Transverse colon (tissue), 4 donors: ENCODE results near the gene MS4A18.

ENCODE experiments used
- CTCF ChIP-seq, 5 experiments: fragments of 200-600 bp in 3 of 5; fragments of 450-650 bp in 2 of 5; sonication (generic) in 3 of 5; IDR thresholded peaks; 1 replicate in 2 of 5; 2 replicates in 3 of 5; pipeline ENCODE4 v1.5.1; 2016 to 2017; ENCODE audit warnings: antibody characterized with exemption in 5 of 5, inconsistent platforms in 3 of 5, mild to moderate bottlenecking in 2 of 5, moderate library complexity in 1 of 5
- POLR2AphosphoS5 ChIP-seq, 3 donors: sonication (generic); formaldehyde crosslinking; IDR thresholded peaks; one replicate each; pipeline ENCODE4 v1.6.1; 2016; ENCODE audit warnings: antibody characterized with exemption in 3 of 3

- TF ChIP-seq CTCF (IDR thresholded peaks at IDR 0.05) (no peak), POLR2AphosphoS5 (IDR thresholded peaks at IDR 0.05) (no peak)
These were observed 13.2 kb upstream of the MS4A18 start for GRCh38 chr11:60711276-60711675.
